GM18858 (cell line): ENCODE measurements around the gene IQGAP3.

Source experiments
- ATAC-seq: cut with Tn5 transposase; IDR thresholded peaks from one replicate; pipeline ENCODE4 v1.9.1; 2021; ENCODE audit not compliant: unreplicated experiment

Gene IQGAP3

GRCh38 chr1:156543066-156543465 is 29.3 kb downstream of the IQGAP3 start:
- ATAC-seq = no peak

DNA sequence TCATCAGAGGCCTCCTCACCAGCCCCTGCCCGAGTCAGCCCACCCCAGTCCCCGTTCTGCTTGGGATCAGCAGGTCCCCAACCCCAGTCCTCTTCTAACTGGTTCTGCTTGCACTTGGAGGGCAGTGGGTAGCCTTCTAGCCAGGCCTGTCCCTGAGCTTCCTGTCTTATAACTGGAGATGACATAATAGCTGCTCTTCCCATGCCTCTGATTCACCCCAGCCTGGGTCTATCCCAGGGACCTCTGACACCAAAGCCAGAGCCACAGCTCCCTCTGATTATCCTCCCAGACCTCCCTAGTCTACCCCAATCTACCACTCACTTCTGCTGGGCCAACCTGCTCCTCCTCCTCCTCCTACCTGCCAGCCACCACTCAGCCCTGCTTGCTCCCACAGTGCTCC is 31.4 kb downstream of the IQGAP3 start:
- ATAC-seq = no peak

GRCh38 chr1:156539818-156540355 is 32.5 kb downstream of the IQGAP3 start:
- no peak for ATAC-seq

GRCh38 chr1:156538711-156539440 is 33.5 kb downstream of the IQGAP3 start:
- ATAC-seq = no peak

- no peak for ATAC-seq
Observed at GRCh38 chr1:156537027-156537426, 35.3 kb downstream of the IQGAP3 start.

GRCh38 chr1:156534424-156535060 is 37.8 kb downstream of the IQGAP3 start:
- no peak for ATAC-seq

GRCh38 chr1:156533568-156534220 is 38.7 kb downstream of the IQGAP3 start:
- ATAC-seq = no peak

- ATAC-seq = no peak
Observed at GRCh38 chr1:156532374-156532773, 40.0 kb downstream of the IQGAP3 start.

GRCh38 chr1:156530006-156530405 is 42.4 kb downstream of the IQGAP3 start:
- ATAC-seq = no peak

DNA sequence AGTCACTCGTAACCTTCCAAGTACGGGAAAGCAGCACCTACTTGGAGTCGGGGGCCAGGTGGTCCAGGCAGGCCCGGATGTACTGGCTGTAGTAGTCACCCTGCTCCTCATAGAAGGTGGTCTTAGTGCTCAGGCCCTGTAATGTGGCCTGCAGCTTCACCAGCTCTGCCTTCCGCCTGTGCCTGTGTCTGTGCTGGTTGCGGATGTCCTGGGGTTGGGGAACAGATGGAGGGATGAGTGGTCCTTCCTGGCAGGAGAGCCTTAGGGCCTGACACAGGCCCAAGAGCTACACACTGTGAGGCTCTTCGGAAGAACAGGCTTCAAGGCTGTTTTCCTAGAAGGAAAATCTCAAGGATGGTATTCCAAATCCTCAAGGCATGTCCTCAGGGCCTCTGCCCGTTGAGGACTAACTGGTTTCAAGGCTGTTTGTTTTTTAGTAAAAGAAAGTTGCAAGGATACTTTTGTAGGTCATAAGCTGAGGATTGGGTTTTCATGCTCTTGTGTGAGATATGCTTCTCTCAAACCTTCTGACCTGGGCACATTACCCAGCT is 43.4 kb downstream of the IQGAP3 start:
- no peak for ATAC-seq

DNA sequence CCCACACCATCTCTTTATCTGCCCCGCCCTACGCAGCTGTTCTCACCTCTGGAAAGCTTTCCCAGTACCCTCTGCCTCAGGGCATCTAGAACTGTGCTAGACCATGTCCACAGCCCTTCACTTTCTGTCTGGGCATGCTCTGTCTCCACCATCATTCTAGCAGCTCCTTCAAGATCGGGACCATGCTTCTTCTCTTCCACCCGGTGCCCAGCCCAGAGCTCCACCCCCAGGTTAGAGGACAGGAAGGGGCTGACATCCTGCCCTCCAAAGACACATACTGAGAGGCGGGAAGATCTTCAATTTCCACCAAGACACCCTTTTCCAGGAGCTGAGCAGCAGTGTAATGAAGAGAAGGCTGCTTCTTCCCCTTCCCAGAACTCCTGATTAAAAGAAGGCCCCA is 44.1 kb downstream of the IQGAP3 start:
- ATAC-seq = no peak

DNA sequence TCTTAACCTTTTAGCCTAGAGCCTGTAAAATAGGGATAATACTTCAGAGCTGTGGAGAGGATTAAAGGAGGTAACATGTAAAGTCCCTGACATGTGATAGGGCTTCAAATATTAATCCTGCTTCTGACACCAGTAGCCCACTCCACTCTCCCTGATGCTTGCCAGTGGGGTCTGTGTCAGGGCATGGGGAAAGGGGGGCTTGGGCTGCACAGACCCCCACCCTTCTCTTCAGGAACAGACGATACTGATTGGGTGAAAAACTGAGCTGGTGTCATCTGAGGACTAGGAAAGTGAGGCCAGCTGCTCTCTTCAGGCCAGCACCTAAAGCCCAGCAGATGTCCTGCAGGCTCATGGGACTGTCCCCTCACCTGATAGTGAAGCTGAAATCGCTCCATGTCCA is 44.8 kb downstream of the IQGAP3 start:
- no peak for ATAC-seq

DNA sequence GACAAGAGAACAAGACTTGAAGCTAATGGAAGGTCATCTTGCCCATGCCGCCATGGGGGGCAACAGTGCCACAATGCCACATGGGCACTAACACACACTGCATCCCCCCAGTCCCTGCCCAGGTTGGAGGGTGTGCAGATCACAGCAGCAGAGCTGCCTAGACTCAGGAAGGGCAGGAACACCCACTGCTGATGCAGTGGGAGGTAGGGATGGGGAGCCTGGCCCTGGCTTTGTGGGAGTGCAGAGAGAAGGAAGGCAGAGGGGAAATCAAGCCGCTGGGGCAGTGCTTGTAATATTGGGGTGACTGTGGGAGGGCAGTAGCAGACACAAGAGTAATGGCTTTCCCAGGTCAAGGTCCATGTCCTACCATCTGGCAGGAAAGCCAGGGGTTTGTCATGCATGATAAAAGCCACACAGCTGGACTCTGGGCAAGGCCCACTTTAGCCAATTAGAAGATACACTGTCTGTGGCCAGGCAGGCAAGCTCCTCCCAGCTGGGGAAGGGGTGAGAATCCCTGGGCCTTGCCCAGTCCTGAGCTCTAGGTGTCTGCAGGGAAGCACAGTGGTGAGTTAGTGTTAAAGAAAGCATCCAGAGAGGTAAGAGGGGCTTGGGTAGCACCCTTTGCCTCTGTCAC is 46.4 kb downstream of the IQGAP3 start:
- ATAC-seq = no peak

DNA sequence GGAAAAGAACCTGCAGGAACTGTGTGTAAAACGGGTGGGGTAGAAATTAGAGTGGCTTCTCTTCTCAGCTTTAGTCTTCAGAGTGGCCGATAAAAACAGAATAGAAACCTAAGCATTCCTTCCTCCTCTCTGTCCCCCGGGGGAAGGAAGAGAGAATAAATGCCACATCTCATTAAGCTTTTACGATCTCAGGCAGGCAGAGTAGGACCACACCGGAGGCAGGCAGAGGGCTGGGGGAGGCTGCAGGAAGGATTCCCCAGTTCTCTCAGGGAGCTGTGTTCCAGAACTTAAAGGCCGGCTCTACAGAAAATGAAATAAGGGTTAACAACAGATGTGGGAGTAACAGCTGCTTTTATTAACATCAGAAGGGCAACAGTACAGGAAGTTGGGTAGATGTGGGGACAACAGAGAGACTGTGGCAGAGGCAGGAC is 47.3 kb downstream of the IQGAP3 start:
- no peak for ATAC-seq

DNA sequence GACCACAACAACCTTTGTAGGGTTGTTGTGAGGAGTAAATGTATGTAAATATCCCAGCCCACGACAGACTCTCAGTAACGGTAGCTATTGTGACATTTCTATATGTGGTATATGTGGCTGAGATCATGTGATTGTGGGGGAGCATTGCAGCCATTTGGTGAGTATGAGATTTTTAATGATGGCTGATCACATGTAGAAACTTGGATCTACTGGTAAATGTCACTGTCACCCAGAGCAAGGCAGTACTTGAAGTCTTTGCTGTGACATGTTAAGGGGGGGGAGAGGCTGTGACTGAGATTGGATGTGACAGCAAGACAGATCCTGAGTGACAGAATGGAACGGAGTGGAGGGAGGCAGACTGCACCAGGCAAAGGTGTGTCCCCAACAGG is 47.9 kb downstream of the IQGAP3 start:
- no peak for ATAC-seq

DNA sequence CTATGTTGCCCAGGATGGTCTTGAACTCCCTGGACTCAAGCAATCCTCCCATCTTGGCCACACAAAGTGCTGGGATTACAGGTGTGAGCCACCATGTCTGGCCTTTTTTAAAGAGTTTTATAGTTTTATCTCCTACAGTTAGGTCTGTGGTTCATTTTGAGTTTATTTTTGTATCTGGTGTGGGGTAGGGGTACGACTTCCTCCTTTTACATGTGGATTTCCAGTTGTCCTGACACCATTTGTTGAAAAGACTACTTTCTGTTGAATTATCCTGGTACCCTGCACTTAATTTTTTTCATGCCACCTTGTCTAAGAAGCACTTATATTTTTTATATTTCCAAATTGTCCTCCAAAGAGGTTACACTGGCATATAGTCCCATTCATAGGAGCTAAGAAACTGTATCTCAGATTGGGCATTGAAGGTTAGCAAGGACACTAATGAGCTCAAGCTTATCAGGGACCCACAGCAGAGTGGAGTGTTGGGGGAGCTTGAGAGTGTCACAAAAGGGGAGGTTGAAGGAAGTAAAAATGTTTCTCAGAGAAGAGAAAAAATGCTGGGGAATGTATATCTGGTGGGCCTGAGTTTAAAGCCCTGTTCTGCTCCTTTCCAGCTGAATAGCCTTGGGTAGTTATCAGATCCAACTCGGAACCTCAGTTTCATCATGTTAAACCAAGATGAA is 48.4 kb downstream of the IQGAP3 start:
- ATAC-seq = no peak

GRCh38 chr1:156522443-156522970 is 49.9 kb downstream of the IQGAP3 start:
- ATAC-seq = no peak

- no peak for ATAC-seq
Observed at GRCh38 chr1:156517748-156518147, 54.6 kb downstream of the IQGAP3 start.

DNA sequence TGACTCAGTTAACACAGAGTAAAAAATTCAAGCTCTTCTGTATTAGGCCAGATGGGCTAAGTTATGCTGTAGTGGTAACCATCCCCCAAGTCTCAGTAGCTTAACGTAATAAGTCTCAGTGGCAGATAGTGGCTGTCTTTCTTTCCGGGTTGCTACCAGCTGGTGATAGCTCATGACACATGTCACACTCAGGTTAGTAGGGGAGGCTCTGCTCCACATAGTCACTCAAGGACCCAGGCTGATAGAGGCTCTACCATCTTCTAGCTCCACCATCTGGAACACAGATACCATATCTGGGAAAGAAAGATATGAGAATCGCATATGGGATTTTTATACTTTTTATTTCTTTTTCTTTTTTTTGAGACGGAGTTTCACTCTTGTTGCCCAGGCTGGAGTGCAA is 55.5 kb downstream of the IQGAP3 start:
- no peak for ATAC-seq

DNA sequence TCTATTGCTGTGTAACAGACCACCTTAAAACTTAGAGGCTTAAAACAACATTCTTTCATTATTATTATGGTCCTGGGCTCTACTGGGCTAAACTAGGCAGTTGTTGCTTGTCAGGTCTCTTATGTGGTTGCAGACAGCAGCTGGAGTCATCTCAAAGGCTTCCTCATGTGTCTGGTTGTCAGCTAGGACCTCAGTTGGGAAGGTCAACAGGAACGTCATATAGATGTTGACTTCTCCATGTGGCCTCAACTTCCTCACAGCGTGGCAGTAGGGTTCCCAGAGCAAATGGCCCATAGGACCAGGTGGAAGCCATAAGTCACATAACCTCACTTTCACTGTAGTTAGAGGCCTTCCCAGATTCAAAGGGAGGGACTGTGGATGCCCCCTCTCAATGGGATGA is 56.4 kb downstream of the IQGAP3 start:
- ATAC-seq = no peak
